T-cell (primary cell): ENCODE measurements around the gene TPM4. TPM values are rescaled to one million over a fixed set of nuclear protein-coding genes. Genes with fewer than 3 reads are reported as not detected.

ENCODE experiments used
- ATAC-seq, 4 experiments: fragments of 200-7000 bp in 3 of 4; fragments of 150-1000 bp in 1 of 4; cut with Tn5 transposase; replicated peaks in 1 of 4; 1 replicate in 3 of 4; 2 replicates in 1 of 4; pipeline ENCODE4 v1.10.0; 2021; ENCODE audit warnings: moderate library complexity in 3 of 4, mild to moderate bottlenecking in 2 of 4, moderate number of reproducible peaks in 1 of 4
- CTCF ChIA-PET, 2 donors: fragments of 300-600 bp; sonication (Branson Sonifier 250); formaldehyde crosslinking; loops; one replicate each; lab custom pipeline; 2022; ENCODE audit warnings: antibody characterized with exemption in 2 of 2; lab: Charles Lee
- POLR2A ChIA-PET, 2 donors: fragments of 300-600 bp; sonication (Branson Sonifier 250); formaldehyde crosslinking; loops; one replicate each; lab custom pipeline; 2022; ENCODE audit warnings: antibody characterized with exemption in 2 of 2; lab: Charles Lee
- DNase-seq, 35 experiments: peaks; one replicate each; pipeline versions ENCODE4 v3.0.0 to v3.0.0-alpha.2; 2013 to 2023
- H3K27ac ChIP-seq: one replicate; pipeline ENCODE4 v1.5.1; 2013; ENCODE audit warnings: low read length
- H3K27me3 ChIP-seq, 2 experiments: replicated peaks in 1 of 2; 1 replicate in 1 of 2; 2 replicates in 1 of 2; pipeline versions ENCODE4 v1.6.1 to v1.7.0; 2013; ENCODE audit warnings: low read length in 1 of 2, mixed read lengths in 1 of 2; ENCODE audit not compliant: control insufficient read depth in 2 of 2, insufficient read depth in 2 of 2; ENCODE audit errors: extremely low read depth in 1 of 2
- H3K36me3 ChIP-seq, 2 donors: 1 replicate in 1 of 2; 2 replicates in 1 of 2; pipeline versions ENCODE4 v1.6.1 to v1.7.0; 2013; ENCODE audit warnings: low read length in 1 of 2; ENCODE audit not compliant: control insufficient read depth in 2 of 2, insufficient read depth in 1 of 2; ENCODE audit errors: extremely low read depth in 1 of 2
- H3K4me1 ChIP-seq, 2 experiments: 1 replicate in 1 of 2; 2 replicates in 1 of 2; pipeline versions ENCODE4 v1.6.1 to v1.7.0; 2013; ENCODE audit warnings: low read length in 2 of 2, mixed read lengths in 1 of 2; ENCODE audit not compliant: insufficient read depth in 2 of 2, control insufficient read depth in 1 of 2; ENCODE audit errors: extremely low read depth in 1 of 2
- H3K4me3 ChIP-seq, 2 donors: 1 replicate in 1 of 2; 2 replicates in 1 of 2; pipeline versions ENCODE4 v1.5.1 to v1.7.0; 2013; ENCODE audit warnings: mild to moderate bottlenecking in 2 of 2, low read length in 1 of 2, moderate library complexity in 1 of 2; ENCODE audit not compliant: control insufficient read depth in 1 of 2; ENCODE audit errors: extremely low read depth in 1 of 2
- H3K9me3 ChIP-seq: 2 replicates; pipeline ENCODE4 v1.7.0; 2013
- H3K27ac Mint-ChIP-seq, 2 donors: one replicate each; pipeline ENCODE4 v1.8.0; 2020 to 2021; ENCODE audit warnings: mild to moderate bottlenecking in 2 of 2, mixed read lengths in 2 of 2
- H3K27me3 Mint-ChIP-seq, 2 donors: one replicate each; pipeline ENCODE4 v1.8.0; 2021 to 2022; ENCODE audit warnings: mixed read lengths in 2 of 2
- H3K36me3 Mint-ChIP-seq: one replicate; pipeline ENCODE4 v1.8.0; 2021; ENCODE audit warnings: mixed read lengths
- H3K4me1 Mint-ChIP-seq, 3 donors: one replicate each; pipeline ENCODE4 v1.8.0; 2020 to 2022; ENCODE audit warnings: mixed read lengths in 3 of 3, mild to moderate bottlenecking in 1 of 3
- H3K4me3 Mint-ChIP-seq, 3 donors: one replicate each; pipeline ENCODE4 v1.8.0; 2020 to 2022; ENCODE audit warnings: mild to moderate bottlenecking in 3 of 3, mixed read lengths in 3 of 3, moderate library complexity in 3 of 3
- H3K9me3 Mint-ChIP-seq, 3 donors: one replicate each; pipeline ENCODE4 v1.8.0; 2020 to 2022; ENCODE audit warnings: mixed read lengths in 3 of 3
- WGBS: methylation state at CpG from one replicate; pipeline ENCODE4 v1.1.5; 2013; ENCODE audit warnings: missing lambda C conversion rate; ENCODE audit not compliant: insufficient coverage; 5-methylcytosine and 5-hydroxymethylcytosine counted together
- total RNA-seq, 35 experiments: library from RNA in 6 of 35; stranded (reverse) in 6 of 35; fragments of 120-200 nt in 1 of 35; gene quantifications; one replicate each; pipeline versions ENCODE4 v1.2.1 to v1.2.4 and lab custom pipeline; 2013 to 2026

Gene TPM4
- total RNA-seq, 5 donors from 2014 or later (not counting 1 experiment from before 2014, with no cell fraction given): 83.6 to 189 (median 99.5) TPM

GRCh38 chr19:16040642-16041041, 35.7 kb upstream of the TPM4 start:
- 38% methylated on average over 1 of the region's 6 CpGs for WGBS

GRCh38 chr19:16041299-16041990, 34.9 kb upstream of the TPM4 start:
- Histone ChIP-seq H3K4me1 (peaks cover 0 to 8% of the 10 kb centered on the region in 2 experiments), H3K4me3 (peak overlapping the region in 1 of 2 donors; percentile 29), H3K36me3 (no peaks in the 10 kb centered on the region), H3K27ac (no peak overlapping the region), H3K9me3 (no peaks in the 10 kb centered on the region), H3K27me3 (peaks cover 0 to 16% of the 10 kb centered on the region in 2 experiments)
- Mint-ChIP-seq H3K27me3 (no peaks in the 10 kb centered on the region), H3K36me3 (no peaks in the 10 kb centered on the region), H3K4me1 (peaks cover 0 to 17% (median 13%) of the 10 kb centered on the region in 3 donors), H3K4me3 (peak overlapping the region in 2 of 3 donors; percentile 17 to 44), H3K27ac (no peak overlapping the region), H3K9me3 (no peaks in the 10 kb centered on the region)
- DNase-seq (peak in 34 of 35 experiments; percentile 30 to 82 (median 64)), ATAC-seq (peak; percentile 75 to 87 (median 82))
- WGBS: 1% methylated on average over 17 of the region's 26 CpGs
- ChIA-PET POLR2A (no interaction called here), CTCF (interaction anchor here (0.6 to 3.1 kb wide), 15 partner anchors 10 to 212 kb away, joined by 3 to 15 read pairs (median 3); partner anchors contain the start of genes CIB3 (in 1 of the 2), FAM32A (in 1 of the 2) and HSH2D (in 1 of the 2))

More at GRCh38 chr19:16040642-16041041, 35.7 kb upstream of the TPM4 start:
- H3K4me3 Mint-ChIP-seq: peak overlapping the region in 1 of 3 donors; percentile 12
- Histone ChIP-seq H3K36me3 (no peaks in the 10 kb centered on the region), H3K4me3 (no peak overlapping the region), H3K27me3 (peaks cover 0 to 16% of the 10 kb centered on the region in 2 experiments), H3K27ac (no peak overlapping the region), H3K9me3 (no peaks in the 10 kb centered on the region), H3K4me1 (peaks cover 0 to 8% of the 10 kb centered on the region in 2 experiments)
- ATAC-seq (no peak), DNase-seq (no peak)
- no peaks in the 10 kb centered on the region for H3K9me3 Mint-ChIP-seq
- H3K36me3 Mint-ChIP-seq: no peaks in the 10 kb centered on the region
- H3K27ac Mint-ChIP-seq: peak overlapping the region in 1 of 2 donors; percentile 69
- ChIA-PET POLR2A (interaction anchor here in 1 of 2 donors (0.6 kb wide), 1 partner anchor 211 kb away, joined by 6 read pairs; no protein-coding TSS in a partner anchor), CTCF (interaction anchor here (0.5 to 3.1 kb wide), 7 partner anchors 30 to 213 kb away, joined by 3 to 15 read pairs (median 3); partner anchors contain the start of gene FAM32A (in 1 of the 2))
- H3K27me3 Mint-ChIP-seq: no peaks in the 10 kb centered on the region
- H3K4me1 Mint-ChIP-seq: peaks cover 0 to 17% (median 13%) of the 10 kb centered on the region in 3 donors

GRCh38 chr19:16041991-16042386, 34.3 kb upstream of the TPM4 start:
- Histone ChIP-seq H3K4me1 (peaks cover 0 to 8% of the 10 kb centered on the region in 2 experiments), H3K4me3 (no peak overlapping the region), H3K9me3 (no peaks in the 10 kb centered on the region), H3K36me3 (no peaks in the 10 kb centered on the region), H3K27ac (no peak overlapping the region), H3K27me3 (peaks cover 0 to 16% of the 10 kb centered on the region in 2 experiments)
- Mint-ChIP-seq H3K27ac (no peak overlapping the region), H3K4me3 (peak overlapping the region in 1 of 3 donors; percentile 44), H3K9me3 (no peaks in the 10 kb centered on the region), H3K27me3 (no peaks in the 10 kb centered on the region), H3K36me3 (no peaks in the 10 kb centered on the region), H3K4me1 (peaks cover 0 to 17% (median 13%) of the 10 kb centered on the region in 3 donors)
- ChIA-PET CTCF (interaction anchor here (0.6 to 3.1 kb wide), 12 partner anchors 10 to 160 kb away, joined by 3 to 15 read pairs (median 4); partner anchors contain the start of genes CIB3 (in 1 of the 2), FAM32A (in 1 of the 2) and HSH2D (in 1 of the 2)), POLR2A (no interaction called here)
- WGBS: 97% methylated on average over 4 of the region's 9 CpGs
- DNase-seq (no peak), ATAC-seq (no peak)

- no peaks in the 10 kb centered on the region for H3K36me3 ChIP-seq
- no peaks in the 10 kb centered on the region for H3K9me3 ChIP-seq
- ChIA-PET POLR2A (interaction anchor here in 1 of 2 donors (0.6 kb wide), 1 partner anchor 14 kb away, joined by 10 read pairs; no protein-coding TSS in a partner anchor), CTCF (interaction anchor here (0.6 to 3.1 kb wide), 8 partner anchors 9 to 142 kb away, joined by 3 to 15 read pairs (median 4); partner anchors contain the start of genes CIB3 (in 1 of the 2), FAM32A (in 1 of the 2) and HSH2D (in 1 of the 2))
- no peaks in the 10 kb centered on the region for H3K9me3 Mint-ChIP-seq
- no peak overlapping the region for H3K27ac ChIP-seq
- H3K27ac Mint-ChIP-seq: no peak overlapping the region
- DNase-seq: no peak
- H3K27me3 Mint-ChIP-seq: no peaks in the 10 kb centered on the region
- no peaks in the 10 kb centered on the region for H3K36me3 Mint-ChIP-seq
- no peak for ATAC-seq
- H3K27me3 ChIP-seq: peaks cover 0 to 16% of the 10 kb centered on the region in 2 experiments
- WGBS: 76% methylated on average over 3 of the region's 4 CpGs
- H3K4me1 ChIP-seq: peaks cover 0 to 8% of the 10 kb centered on the region in 2 experiments
- H3K4me1 Mint-ChIP-seq: peaks cover 0 to 17% (median 13%) of the 10 kb centered on the region in 3 donors
- no peak overlapping the region for H3K4me3 ChIP-seq
- peak overlapping the region in 1 of 3 donors; percentile 42 for H3K4me3 Mint-ChIP-seq
These were observed 33.7 kb upstream of the TPM4 start for GRCh38 chr19:16042533-16043085.

GRCh38 chr19:16043156-16043757, 33.0 kb upstream of the TPM4 start:
- Histone ChIP-seq H3K27me3 (peaks cover 0 to 15% of the 10 kb centered on the region in 2 experiments), H3K4me3 (no peak overlapping the region), H3K36me3 (no peaks in the 10 kb centered on the region), H3K27ac (no peak overlapping the region), H3K4me1 (peaks cover 0 to 8% of the 10 kb centered on the region in 2 experiments), H3K9me3 (no peaks in the 10 kb centered on the region)
- DNase-seq (no peak), ATAC-seq (no peak)
- CTCF ChIA-PET: interaction anchor here in 1 of 2 donors (3.1 kb wide), 1 partner anchor 142 kb away, joined by 15 read pairs; the partner anchor contains the start of gene FAM32A
- no peaks in the 10 kb centered on the region for H3K27me3 Mint-ChIP-seq
- no peak overlapping the region for H3K27ac Mint-ChIP-seq
- peaks cover 0 to 17% (median 13%) of the 10 kb centered on the region in 3 donors for H3K4me1 Mint-ChIP-seq
- no peak overlapping the region for H3K4me3 Mint-ChIP-seq
- no peaks in the 10 kb centered on the region for H3K9me3 Mint-ChIP-seq
- 48% methylated on average over 2 of the region's 2 CpGs for WGBS
- POLR2A ChIA-PET: no interaction called here
- H3K36me3 Mint-ChIP-seq: no peaks in the 10 kb centered on the region
